Esophagus squamous epithelium (tissue), 4 donors: Measurements from ENCODE around the gene ASPDH. TPM values are rescaled to one million over a fixed set of nuclear protein-coding genes. Genes with fewer than 3 reads are reported as not detected.

Source experiments
- total RNA-seq, 4 donors: library from RNA; depleted of rRNA; stranded (reverse); fragments of >200 nt; gene quantifications; one replicate each; pipeline ENCODE4 v1.1.0, GENCODE V29; 2016

Gene ASPDH
- total RNA-seq, 4 donors from 2014 or later = not detected

Other genes with a start within 250 kb of the ASPDH start
- under 1 TPM in 3 of 4 donors, not detected in 1; 0.48 to 0.87 (median 0.57) TPM for gene KCNC3, start 184.5 kb downstream of the ASPDH start, total RNA-seq
- gene NAPSA, start 148.3 kb downstream of the ASPDH start, total RNA-seq = under 1 TPM in 1 of 4 donors, not detected in 3; 0.38 TPM
- gene NR1H2, start 137.5 kb downstream of the ASPDH start, total RNA-seq = 10 to 100 TPM; 48.6 to 84.1 (median 68.1) TPM
- 10 to 100 TPM; 14.0 to 18.8 (median 17.6) TPM for gene POLD1, start 129.6 kb downstream of the ASPDH start, total RNA-seq
- under 1 TPM in 1 of 4 donors, not detected in 3; 0.32 TPM for gene SPIB, start 95.0 kb downstream of the ASPDH start, total RNA-seq
- gene MYBPC2, start 81.0 kb downstream of the ASPDH start, total RNA-seq = under 1 TPM in 1 of 4 donors, not detected in 3; 0.19 TPM
- 10 to 100 TPM; 50.2 to 76.1 (median 59.7) TPM for gene EMC10, start 37.4 kb downstream of the ASPDH start, total RNA-seq
- 1 to 10 TPM in 3 of 4 donors, under 1 TPM in 1; 0.53 to 2.0 (median 1.5) TPM for gene GARIN5A, start 37.1 kb downstream of the ASPDH start, total RNA-seq
- gene JOSD2, start 2.7 kb downstream of the ASPDH start, total RNA-seq = 10 to 100 TPM; 26.3 to 45.1 (median 34.9) TPM
- gene LRRC4B, start 54.5 kb upstream of the ASPDH start, total RNA-seq = 1 to 10 TPM in 1 of 4 donors, under 1 TPM in 3; 0.18 to 1.5 (median 0.44) TPM
- gene SYT3, start 126.0 kb upstream of the ASPDH start, total RNA-seq = 1 to 10 TPM in 1 of 4 donors, under 1 TPM in 1, not detected in 2; 0.53 to 2.2 TPM
- gene C19orf81, start 135.5 kb upstream of the ASPDH start, total RNA-seq = not detected
- under 1 TPM in 1 of 4 donors, not detected in 3; 0.06 TPM for gene SHANK1, start 205.9 kb upstream of the ASPDH start, total RNA-seq
- gene CLEC11A, start 209.5 kb upstream of the ASPDH start, total RNA-seq = 10 to 100 TPM in 1 of 4 donors, 1 to 10 TPM in 2, under 1 TPM in 1; 0.80 to 11.1 (median 3.9) TPM